Liver (tissue), 9 donors: ENCODE data around the gene MYCBPAP. TPM values are rescaled to one million over a fixed set of nuclear protein-coding genes. Genes with fewer than 3 reads are reported as not detected.

Experiments used
- DNase-seq: peaks from one replicate; pipeline ENCODE4 v3.0.0-alpha.2; 2017; ENCODE audit warnings: low spot score
- H3K27ac ChIP-seq, 2 donors: one replicate each; pipeline ENCODE4 v1.7.0; 2013; ENCODE audit warnings: inconsistent platforms in 2 of 2, low read length in 2 of 2, control low read depth in 1 of 2, low read depth in 1 of 2, mild to moderate bottlenecking in 1 of 2
- H3K27me3 ChIP-seq, 4 donors: one replicate each; pipeline versions ENCODE4 v1.6.1 to v1.7.0; 2013; ENCODE audit warnings: low read length in 3 of 4, inconsistent platforms in 1 of 4, mild to moderate bottlenecking in 1 of 4, moderate library complexity in 1 of 4; ENCODE audit not compliant: control insufficient read depth in 4 of 4, insufficient read depth in 4 of 4
- H3K36me3 ChIP-seq, 4 donors: one replicate each; pipeline versions ENCODE4 v1.6.1 to v1.7.0; 2013; ENCODE audit warnings: low read length in 3 of 4, mild to moderate bottlenecking in 3 of 4, low read depth in 1 of 4, moderate library complexity in 1 of 4; ENCODE audit not compliant: control insufficient read depth in 4 of 4, insufficient read depth in 3 of 4
- H3K4me1 ChIP-seq, 4 donors: one replicate each; pipeline versions ENCODE4 v1.6.1 to v1.7.0; 2013; ENCODE audit warnings: low read length in 3 of 4, mild to moderate bottlenecking in 3 of 4, moderate library complexity in 1 of 4; ENCODE audit not compliant: control insufficient read depth in 4 of 4, insufficient read depth in 4 of 4
- H3K4me3 ChIP-seq, 3 donors: one replicate each; pipeline versions ENCODE4 v1.6.1 to v1.7.0; 2013; ENCODE audit warnings: low read length in 3 of 3, control low read depth in 1 of 3, low read depth in 1 of 3, mild to moderate bottlenecking in 1 of 3
- H3K9ac ChIP-seq, 2 donors: one replicate each; pipeline ENCODE4 v1.7.0; 2013; ENCODE audit warnings: low read length in 2 of 2, mild to moderate bottlenecking in 2 of 2, moderate library complexity in 2 of 2, control low read depth in 1 of 2, low read depth in 1 of 2
- H3K9me3 ChIP-seq, 4 donors: one replicate each; pipeline versions ENCODE4 v1.6.1 to v1.7.0; 2013; ENCODE audit warnings: low read length in 3 of 4; ENCODE audit not compliant: control insufficient read depth in 4 of 4
- FOXA1 ChIP-seq: IDR thresholded peaks from 2 replicates; pipeline ENCODE4 v1.6.1; 2016; ENCODE audit warnings: antibody characterized with exemption
- GABPA ChIP-seq, 2 donors: IDR thresholded peaks in 1 of 2; conservative IDR thresholded peaks in 1 of 2; 2 replicates each; pipeline ENCODE4 v1.6.1; 2016; ENCODE audit warnings: antibody characterized with exemption in 2 of 2, mild to moderate bottlenecking in 1 of 2, moderate library complexity in 1 of 2
- HNF4A ChIP-seq, 2 donors: conservative IDR thresholded peaks; 2 replicates each; pipeline ENCODE4 v1.6.1; 2016; ENCODE audit warnings: antibody characterized with exemption in 2 of 2, mild to moderate bottlenecking in 2 of 2
- HNF4G ChIP-seq: IDR thresholded peaks from 2 replicates; pipeline ENCODE4 v1.6.1; 2016; ENCODE audit warnings: antibody characterized with exemption
- JUND ChIP-seq, 2 donors: IDR thresholded peaks; 2 replicates each; pipeline ENCODE4 v1.6.1; 2016; ENCODE audit warnings: antibody characterized with exemption in 2 of 2
- NR2F2 ChIP-seq: IDR thresholded peaks from 2 replicates; pipeline ENCODE4 v1.6.1; 2016; ENCODE audit warnings: antibody characterized with exemption
- RAD21 ChIP-seq, 2 donors: IDR thresholded peaks; 2 replicates each; pipeline ENCODE4 v1.6.1; 2016; ENCODE audit warnings: antibody characterized with exemption in 2 of 2, mild to moderate bottlenecking in 2 of 2
- RXRA ChIP-seq, 2 donors: IDR thresholded peaks; 2 replicates each; pipeline ENCODE4 v1.6.1; 2017 to 2018; ENCODE audit warnings: antibody characterized with exemption in 2 of 2, mild to moderate bottlenecking in 1 of 2
- SP1 ChIP-seq: IDR thresholded peaks from 2 replicates; pipeline ENCODE4 v1.6.1; 2018; ENCODE audit warnings: antibody characterized with exemption, mild to moderate bottlenecking
- TAF1 ChIP-seq: conservative IDR thresholded peaks from 2 replicates; pipeline ENCODE4 v1.6.1; 2016; ENCODE audit warnings: antibody characterized with exemption, mild to moderate bottlenecking
- YY1 ChIP-seq: IDR thresholded peaks from 2 replicates; pipeline ENCODE4 v1.6.1; 2016; ENCODE audit warnings: antibody characterized with exemption, mild to moderate bottlenecking
- WGBS: extraction: QIAGEN DNeasy Blood & Tissue Kit; methylation state at CpG from one replicate; pipeline ENCODE4 v1.1.7; 2013; 5-methylcytosine and 5-hydroxymethylcytosine counted together
- polyA plus RNA-seq, 2 donors: library from polyadenylated mRNA; stranded (reverse) in 1 of 2; unstranded in 1 of 2; fragments of 200-250 nt in 1 of 2; fragments of >200 nt in 1 of 2; fragmentation: Nextera tagmentation in 1 of 2; extraction: Ambion mirVana in 1 of 2; gene quantifications; one replicate each; pipeline versions ENCODE4 v1.2.1 to v1.2.3, GENCODE V29; 2013 to 2015
- total RNA-seq, 2 donors: library from RNA; depleted of rRNA; stranded (reverse); fragments of >200 nt; gene quantifications; one replicate each; pipeline ENCODE4 v1.2.3, GENCODE V29; 2014
- TF ChIP-seq, protein P1 (sequence below): IDR thresholded peaks from 2 replicates; pipeline ENCODE4 v1.6.1; 2016; ENCODE audit warnings: antibody characterized with exemption
- TF ChIP-seq, protein P2 (sequence below): IDR thresholded peaks from 2 replicates; pipeline ENCODE4 v1.6.1; 2016; ENCODE audit warnings: antibody characterized with exemption, mild to moderate bottlenecking
- TF ChIP-seq, protein P3 (sequence below): IDR thresholded peaks from 2 replicates; pipeline ENCODE4 v1.6.1; 2016; ENCODE audit warnings: antibody characterized with exemption
- TF ChIP-seq, protein P4 (sequence below): IDR thresholded peaks from 2 replicates; pipeline ENCODE4 v1.6.1; 2016; ENCODE audit warnings: antibody characterized with exemption
- donor health status: healthy.
- donor health status: healthy.
- donor health status: healthy.
- donor health status: healthy.
- donor health status: healthy.

MYCBPAP gene
- total and polyA plus RNA-seq, 4 donors, result 0.23 to 0.25 TPM; not detected in 2

DNA sequence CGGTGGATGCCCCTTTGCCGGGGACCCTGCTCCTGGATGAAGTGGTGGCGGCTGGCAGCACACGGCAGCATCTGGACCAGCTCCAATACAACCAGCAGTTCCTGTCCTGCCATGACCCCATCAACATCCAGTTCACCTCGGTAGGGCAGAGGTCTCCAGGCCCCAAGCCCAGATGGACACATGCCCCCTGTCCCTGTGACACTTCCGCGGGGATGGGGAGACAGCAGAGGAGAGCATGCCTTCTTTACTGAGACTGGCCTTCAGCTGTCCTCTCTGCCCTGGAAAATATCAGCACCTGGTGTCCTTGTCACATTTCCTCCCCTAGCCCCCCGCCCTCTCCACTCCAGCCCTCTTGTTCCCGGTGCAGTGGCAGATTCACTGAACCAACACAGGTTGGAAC is 45.8 kb upstream of the MYCBPAP start:
- peaks cover 16 to 69% (median 42%) of the 10 kb centered on the region in 4 donors for H3K4me1 ChIP-seq
- H3K36me3 ChIP-seq, result peaks cover 0 to 7% (median 0%) of the 10 kb centered on the region in 4 donors
- no peak overlapping the region for H3K4me3 ChIP-seq
- 34% methylated on average over 9 of the region's 9 CpGs for WGBS
- H3K9me3 ChIP-seq, result no peaks in the 10 kb centered on the region
- H3K9ac ChIP-seq, result no peak overlapping the region
- peak overlapping the region; percentile 5 to 44 for H3K27ac ChIP-seq
- H3K27me3 ChIP-seq, result no peaks in the 10 kb centered on the region
- TF ChIP-seq, protein P1, sequence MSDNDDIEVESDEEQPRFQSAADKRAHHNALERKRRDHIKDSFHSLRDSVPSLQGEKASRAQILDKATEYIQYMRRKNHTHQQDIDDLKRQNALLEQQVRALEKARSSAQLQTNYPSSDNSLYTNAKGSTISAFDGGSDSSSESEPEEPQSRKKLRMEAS, result peak; percentile 43
- TF ChIP-seq TAF1, result no peak
- peak; percentile 91 to 95 for TF ChIP-seq RXRA (IDR thresholded peaks at IDR 0.05)
- TF ChIP-seq FOXA1, result no peak
- peak; percentile 15 for TF ChIP-seq YY1
- TF ChIP-seq SP1, result peak; percentile 74
- peak in 1 of 2 donors; percentile 10 for TF ChIP-seq RAD21 (IDR thresholded peaks at IDR 0.05)
- peak; percentile 56 to 69 for TF ChIP-seq HNF4A (conservative IDR thresholded peaks at IDR 0.05)
- DNase-seq, result no peak

DNA sequence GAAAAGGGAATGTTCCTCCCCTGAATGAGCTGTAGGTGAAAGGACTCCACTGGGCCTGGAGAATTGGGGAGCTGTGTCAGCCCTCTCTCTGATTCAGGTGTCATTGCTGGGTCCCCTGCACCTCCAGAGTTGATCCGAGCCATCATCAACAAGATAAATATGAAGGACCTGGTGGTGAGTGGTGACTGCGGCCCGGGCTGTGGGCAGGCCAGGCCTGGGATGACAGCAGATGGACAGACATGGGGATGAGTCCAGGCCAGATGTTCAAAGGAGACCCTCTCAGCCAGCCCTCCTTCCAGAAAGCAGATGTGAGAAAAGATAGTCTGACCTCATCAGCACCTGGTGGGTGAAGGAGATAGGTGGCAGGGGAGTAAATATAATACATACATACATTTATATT is 44.1 kb upstream of the MYCBPAP start:
- Histone ChIP-seq H3K9ac (no peak overlapping the region), H3K9me3 (no peaks in the 10 kb centered on the region), H3K36me3 (peaks cover 0 to 7% (median 0%) of the 10 kb centered on the region in 4 donors), H3K4me3 (no peak overlapping the region), H3K27ac (no peak overlapping the region), H3K27me3 (no peaks in the 10 kb centered on the region), H3K4me1 (peaks cover 26 to 69% (median 46%) of the 10 kb centered on the region in 4 donors)
- 96% methylated on average over 3 of the region's 3 CpGs for WGBS
- TF ChIP-seq FOXA1 (no peak), JUND (IDR thresholded peaks at IDR 0.05) (no peak), HNF4G (no peak), TAF1 (no peak), NR2F2 (no peak), RXRA (IDR thresholded peaks at IDR 0.05) (no peak)
- TF ChIP-seq, protein P1, result no peak
- TF ChIP-seq, protein P2, sequence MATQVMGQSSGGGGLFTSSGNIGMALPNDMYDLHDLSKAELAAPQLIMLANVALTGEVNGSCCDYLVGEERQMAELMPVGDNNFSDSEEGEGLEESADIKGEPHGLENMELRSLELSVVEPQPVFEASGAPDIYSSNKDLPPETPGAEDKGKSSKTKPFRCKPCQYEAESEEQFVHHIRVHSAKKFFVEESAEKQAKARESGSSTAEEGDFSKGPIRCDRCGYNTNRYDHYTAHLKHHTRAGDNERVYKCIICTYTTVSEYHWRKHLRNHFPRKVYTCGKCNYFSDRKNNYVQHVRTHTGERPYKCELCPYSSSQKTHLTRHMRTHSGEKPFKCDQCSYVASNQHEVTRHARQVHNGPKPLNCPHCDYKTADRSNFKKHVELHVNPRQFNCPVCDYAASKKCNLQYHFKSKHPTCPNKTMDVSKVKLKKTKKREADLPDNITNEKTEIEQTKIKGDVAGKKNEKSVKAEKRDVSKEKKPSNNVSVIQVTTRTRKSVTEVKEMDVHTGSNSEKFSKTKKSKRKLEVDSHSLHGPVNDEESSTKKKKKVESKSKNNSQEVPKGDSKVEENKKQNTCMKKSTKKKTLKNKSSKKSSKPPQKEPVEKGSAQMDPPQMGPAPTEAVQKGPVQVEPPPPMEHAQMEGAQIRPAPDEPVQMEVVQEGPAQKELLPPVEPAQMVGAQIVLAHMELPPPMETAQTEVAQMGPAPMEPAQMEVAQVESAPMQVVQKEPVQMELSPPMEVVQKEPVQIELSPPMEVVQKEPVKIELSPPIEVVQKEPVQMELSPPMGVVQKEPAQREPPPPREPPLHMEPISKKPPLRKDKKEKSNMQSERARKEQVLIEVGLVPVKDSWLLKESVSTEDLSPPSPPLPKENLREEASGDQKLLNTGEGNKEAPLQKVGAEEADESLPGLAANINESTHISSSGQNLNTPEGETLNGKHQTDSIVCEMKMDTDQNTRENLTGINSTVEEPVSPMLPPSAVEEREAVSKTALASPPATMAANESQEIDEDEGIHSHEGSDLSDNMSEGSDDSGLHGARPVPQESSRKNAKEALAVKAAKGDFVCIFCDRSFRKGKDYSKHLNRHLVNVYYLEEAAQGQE, result no peak
- TF ChIP-seq, protein P3, sequence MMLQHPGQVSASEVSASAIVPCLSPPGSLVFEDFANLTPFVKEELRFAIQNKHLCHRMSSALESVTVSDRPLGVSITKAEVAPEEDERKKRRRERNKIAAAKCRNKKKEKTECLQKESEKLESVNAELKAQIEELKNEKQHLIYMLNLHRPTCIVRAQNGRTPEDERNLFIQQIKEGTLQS, result no peak
- DNase-seq, result no peak

DNA sequence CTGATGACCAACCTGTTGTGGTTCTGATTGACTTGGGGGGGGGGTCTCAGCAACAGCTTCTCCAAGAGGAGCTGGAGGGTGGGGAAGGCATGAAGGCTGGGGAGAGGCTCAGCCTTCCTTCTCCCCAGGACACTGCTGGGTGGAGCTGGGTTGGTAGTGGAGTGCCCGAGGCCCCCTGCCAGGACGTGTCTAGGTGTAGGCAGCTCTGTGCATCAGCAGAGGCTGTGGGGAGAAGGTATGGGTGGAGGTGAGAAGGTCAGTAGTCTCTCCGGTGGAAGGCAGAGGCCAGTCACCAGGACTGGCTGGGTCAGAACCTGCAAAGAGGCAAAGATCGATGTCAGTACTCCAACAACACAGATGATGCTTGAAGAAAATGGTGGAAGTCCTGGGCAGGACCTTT is 43.5 kb upstream of the MYCBPAP start:
- H3K4me3 ChIP-seq, result no peak overlapping the region
- no peak overlapping the region for H3K27ac ChIP-seq
- no peaks in the 10 kb centered on the region for H3K27me3 ChIP-seq
- peaks cover 0 to 7% (median 0%) of the 10 kb centered on the region in 4 donors for H3K36me3 ChIP-seq
- WGBS, result 79% methylated on average over 4 of the region's 4 CpGs
- no peak overlapping the region for H3K9ac ChIP-seq
- peaks cover 24 to 63% (median 45%) of the 10 kb centered on the region in 4 donors for H3K4me1 ChIP-seq
- DNase-seq, result no peak
- H3K9me3 ChIP-seq, result no peaks in the 10 kb centered on the region
- TF ChIP-seq, protein P2, result no peak
- TF ChIP-seq HNF4G, result no peak
- TF ChIP-seq, protein P1, result no peak
- TF ChIP-seq, protein P4, sequence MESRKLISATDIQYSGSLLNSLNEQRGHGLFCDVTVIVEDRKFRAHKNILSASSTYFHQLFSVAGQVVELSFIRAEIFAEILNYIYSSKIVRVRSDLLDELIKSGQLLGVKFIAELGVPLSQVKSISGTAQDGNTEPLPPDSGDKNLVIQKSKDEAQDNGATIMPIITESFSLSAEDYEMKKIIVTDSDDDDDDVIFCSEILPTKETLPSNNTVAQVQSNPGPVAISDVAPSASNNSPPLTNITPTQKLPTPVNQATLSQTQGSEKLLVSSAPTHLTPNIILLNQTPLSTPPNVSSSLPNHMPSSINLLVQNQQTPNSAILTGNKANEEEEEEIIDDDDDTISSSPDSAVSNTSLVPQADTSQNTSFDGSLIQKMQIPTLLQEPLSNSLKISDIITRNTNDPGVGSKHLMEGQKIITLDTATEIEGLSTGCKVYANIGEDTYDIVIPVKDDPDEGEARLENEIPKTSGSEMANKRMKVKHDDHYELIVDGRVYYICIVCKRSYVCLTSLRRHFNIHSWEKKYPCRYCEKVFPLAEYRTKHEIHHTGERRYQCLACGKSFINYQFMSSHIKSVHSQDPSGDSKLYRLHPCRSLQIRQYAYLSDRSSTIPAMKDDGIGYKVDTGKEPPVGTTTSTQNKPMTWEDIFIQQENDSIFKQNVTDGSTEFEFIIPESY, result no peak
- no peak for TF ChIP-seq RAD21 (IDR thresholded peaks at IDR 0.05)
- no peak for TF ChIP-seq GABPA (IDR thresholded peaks at IDR 0.05 in 1 of 2, conservative IDR thresholded peaks at IDR 0.05 in 1 of 2)
- TF ChIP-seq FOXA1, result no peak
- no peak for TF ChIP-seq SP1
